Measurements from ENCODE around the gene AMZ1. TPM values are rescaled to one million over a fixed set of nuclear protein-coding genes. Genes with fewer than 3 reads are reported as not detected.
A peak's percentile ranks its signal among the peaks of the same experiment; 100 is the strongest.
"Not testable (repeated sequence)": the region's sequence is repeated elsewhere in the genome, so short reads cannot be mapped to it uniquely, and the experiment has no call there.

Gene AMZ1
- total RNA-seq, 4 donors from 2014 or later: under 0.01 to 1.2 (median 0.53) TPM

DNA sequence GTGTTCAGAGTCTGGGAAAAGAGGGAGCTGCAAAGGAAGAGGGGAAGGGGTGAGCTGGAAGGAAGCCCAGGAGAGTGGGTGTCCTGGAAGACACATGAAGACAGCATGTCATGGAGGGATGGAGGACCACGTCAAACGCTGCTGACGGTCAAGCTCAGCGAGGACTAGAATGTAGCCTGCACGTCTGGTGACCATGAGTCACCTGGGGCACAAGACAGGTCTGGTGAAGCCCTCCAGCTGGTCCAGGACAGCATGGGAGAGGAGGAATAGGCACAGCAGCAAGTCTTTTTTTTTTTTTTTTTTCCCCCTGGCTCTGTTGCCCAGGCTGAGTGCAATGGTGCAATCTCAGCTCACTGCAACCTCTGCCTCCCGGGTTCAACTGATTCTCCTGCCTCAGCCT lies 19.6 kb upstream of the AMZ1 start:
- Histone ChIP-seq H3K4me3 (no peak overlapping the region), H3K27me3 (peaks cover 0 to 15% (median 0%) of the 10 kb centered on the region in 4 donors), H3K27ac (replicated peaks in 1 of 4) (no peak overlapping the region), H3K36me3 (no peaks in the 10 kb centered on the region), H3K9me3 (peaks cover 0 to 4% (median 0%) of the 10 kb centered on the region in 4 donors), H3K4me1 (peaks cover 11 to 27% (median 14%) of the 10 kb centered on the region in 4 donors)
- TF ChIP-seq POLR2AphosphoS5 (IDR thresholded peaks at IDR 0.05): peak in 1 of 2 donors; percentile 19
- no peak for TF ChIP-seq EP300 (IDR thresholded peaks at IDR 0.05)
- TF ChIP-seq, protein P1, sequence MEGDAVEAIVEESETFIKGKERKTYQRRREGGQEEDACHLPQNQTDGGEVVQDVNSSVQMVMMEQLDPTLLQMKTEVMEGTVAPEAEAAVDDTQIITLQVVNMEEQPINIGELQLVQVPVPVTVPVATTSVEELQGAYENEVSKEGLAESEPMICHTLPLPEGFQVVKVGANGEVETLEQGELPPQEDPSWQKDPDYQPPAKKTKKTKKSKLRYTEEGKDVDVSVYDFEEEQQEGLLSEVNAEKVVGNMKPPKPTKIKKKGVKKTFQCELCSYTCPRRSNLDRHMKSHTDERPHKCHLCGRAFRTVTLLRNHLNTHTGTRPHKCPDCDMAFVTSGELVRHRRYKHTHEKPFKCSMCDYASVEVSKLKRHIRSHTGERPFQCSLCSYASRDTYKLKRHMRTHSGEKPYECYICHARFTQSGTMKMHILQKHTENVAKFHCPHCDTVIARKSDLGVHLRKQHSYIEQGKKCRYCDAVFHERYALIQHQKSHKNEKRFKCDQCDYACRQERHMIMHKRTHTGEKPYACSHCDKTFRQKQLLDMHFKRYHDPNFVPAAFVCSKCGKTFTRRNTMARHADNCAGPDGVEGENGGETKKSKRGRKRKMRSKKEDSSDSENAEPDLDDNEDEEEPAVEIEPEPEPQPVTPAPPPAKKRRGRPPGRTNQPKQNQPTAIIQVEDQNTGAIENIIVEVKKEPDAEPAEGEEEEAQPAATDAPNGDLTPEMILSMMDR (IDR thresholded peaks at IDR 0.05): no peak
- DNase-seq (ENCODE audit: extremely low spot score): no peak
- intact Hi-C loops (cut with DNase I): no loop called here
- WGBS: 61% methylated on average over 6 of the region's 6 CpGs

GRCh38 chr7:2670171-2670570 lies 17.8 kb upstream of the AMZ1 start:
- WGBS: 87% methylated on average over 13 of the region's 13 CpGs
- Histone ChIP-seq H3K9me3 (peaks cover 0 to 4% (median 0%) of the 10 kb centered on the region in 4 donors), H3K4me1 (peaks cover 6 to 16% (median 8%) of the 10 kb centered on the region in 4 donors), H3K27ac (replicated peaks in 1 of 4) (no peak overlapping the region), H3K36me3 (no peaks in the 10 kb centered on the region), H3K4me3 (no peak overlapping the region), H3K27me3 (peaks cover 0 to 15% (median 0%) of the 10 kb centered on the region in 4 donors)
- no peak for DNase-seq (ENCODE audit: extremely low spot score)
- no peak for TF ChIP-seq POLR2AphosphoS5 (IDR thresholded peaks at IDR 0.05)
- no peak for TF ChIP-seq EP300 (IDR thresholded peaks at IDR 0.05)
- TF ChIP-seq POLR2A (IDR thresholded peaks at IDR 0.05; ENCODE audit: low read depth): no peak
- TF ChIP-seq, protein P1 (IDR thresholded peaks at IDR 0.05): no peak
- intact Hi-C loops (cut with DNase I): no loop called here

GRCh38 chr7:2670720-2671391 lies 17.1 kb upstream of the AMZ1 start:
- Histone ChIP-seq H3K27me3 (peaks cover 0 to 15% (median 0%) of the 10 kb centered on the region in 4 donors), H3K36me3 (no peaks in the 10 kb centered on the region), H3K4me3 (no peak overlapping the region), H3K9me3 (peaks cover 0 to 4% (median 0%) of the 10 kb centered on the region in 4 donors), H3K4me1 (peaks cover 6 to 14% (median 8%) of the 10 kb centered on the region in 4 donors), H3K27ac (replicated peaks in 1 of 4) (no peak overlapping the region)
- TF ChIP-seq POLR2AphosphoS5 (IDR thresholded peaks at IDR 0.05): no peak
- TF ChIP-seq, protein P1 (IDR thresholded peaks at IDR 0.05): peak; percentile 67 to 92 (median 74)
- intact Hi-C loops (cut with DNase I): no loop called here
- no peak for DNase-seq (ENCODE audit: extremely low spot score)
- 15% methylated on average over 20 of the region's 25 CpGs for WGBS

DNA sequence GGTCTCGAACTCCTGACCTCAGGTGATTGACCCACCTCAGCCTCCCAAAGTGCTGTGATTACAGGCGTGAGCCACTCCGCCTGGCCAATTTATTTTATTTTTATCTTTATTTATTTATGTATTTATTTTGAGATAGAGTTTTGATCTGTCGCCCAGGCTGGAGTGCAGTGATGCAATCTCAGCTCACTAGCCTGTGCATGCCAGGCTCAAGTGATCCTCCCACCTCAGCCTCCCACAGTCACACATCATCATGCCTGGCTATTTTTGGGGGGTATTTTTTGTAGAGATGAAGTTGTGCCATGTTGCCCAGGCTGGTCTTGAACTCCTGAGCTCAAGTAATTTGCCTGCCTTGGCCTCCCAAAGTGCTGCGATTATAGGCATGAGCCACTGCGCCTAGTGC lies 14.8 kb upstream of the AMZ1 start:
- intact Hi-C loops (cut with DNase I); H3K4me3 ChIP-seq; H3K27ac ChIP-seq (replicated peaks in 1 of 4); H3K36me3 ChIP-seq; H3K9me3 ChIP-seq; DNase-seq (ENCODE audit: extremely low spot score); H3K4me1 ChIP-seq: not testable (repeated sequence)
- 86% methylated on average over 5 of the region's 6 CpGs for WGBS
- H3K27me3 ChIP-seq: peaks cover 0 to 15% (median 0%) of the 10 kb centered on the region in 4 donors

DNA sequence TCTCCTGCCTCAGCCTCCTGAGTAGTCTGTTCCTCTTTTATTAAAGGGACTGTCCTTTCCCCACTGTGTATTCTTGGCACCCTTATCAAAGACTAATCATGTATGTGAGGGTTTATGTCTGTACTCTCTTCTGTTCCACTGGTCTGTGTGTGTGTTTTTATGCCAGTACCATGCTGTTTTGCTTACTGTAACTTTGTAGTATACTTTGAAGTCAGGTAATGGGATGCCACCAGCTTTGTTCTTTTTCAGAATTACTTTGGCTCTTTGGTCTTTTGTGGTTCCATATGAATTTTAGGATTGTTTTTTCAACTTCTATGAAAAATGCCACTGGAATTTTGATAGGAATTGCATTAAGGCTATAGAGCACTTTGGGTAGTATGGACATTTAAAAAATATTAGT lies 14.1 kb upstream of the AMZ1 start:
- Histone ChIP-seq H3K9me3 (no peaks in the 10 kb centered on the region), H3K27ac (replicated peaks in 1 of 4) (no peak overlapping the region), H3K36me3 (no peaks in the 10 kb centered on the region), H3K4me1 (peaks cover 6 to 10% (median 8%) of the 10 kb centered on the region in 4 donors), H3K27me3 (peaks cover 0 to 18% (median 0%) of the 10 kb centered on the region in 4 donors), H3K4me3 (no peak overlapping the region)
- TF ChIP-seq EP300 (IDR thresholded peaks at IDR 0.05) (no peak), POLR2AphosphoS5 (IDR thresholded peaks at IDR 0.05) (no peak), POLR2A (IDR thresholded peaks at IDR 0.05; ENCODE audit: low read depth) (no peak)
- TF ChIP-seq, protein P1 (IDR thresholded peaks at IDR 0.05): no peak
- no peak for DNase-seq (ENCODE audit: extremely low spot score)
- intact Hi-C loops (cut with DNase I): no loop called here
